Hematopoietic multipotent progenitor cell treated with erythropoietin and hydrocortisone succinate and interleukin-3 and kit ligand, for 4 days (in vitro differentiated cells): Measurements from ENCODE around the gene TBCK.
"Not testable (repeated sequence)": the region's sequence is repeated elsewhere in the genome, so short reads cannot be mapped to it uniquely, and the experiment has no call there.

Experiments
- DNase-seq: peaks from one replicate; pipeline ENCODE4 v3.0.0-alpha.2; 2015

Gene TBCK

GRCh38 chr4:106277140-106277675, 38.8 kb downstream of the TBCK start:
- DNase-seq: no peak

- DNase-seq: no peak
These were observed 42.2 kb downstream of the TBCK start for GRCh38 chr4:106273831-106274230.

GRCh38 chr4:106270736-106271135, 45.3 kb downstream of the TBCK start:
- DNase-seq: no peak

- DNase-seq: no peak
These were observed 46.3 kb downstream of the TBCK start for GRCh38 chr4:106269711-106270110.

- DNase-seq: no peak
These were observed 47.2 kb downstream of the TBCK start for GRCh38 chr4:106268786-106269185.

- DNase-seq: peak; percentile 77
These were observed 49.8 kb downstream of the TBCK start for GRCh38 chr4:106266201-106266600.

- peak; percentile 30 for DNase-seq
These were observed 51.7 kb downstream of the TBCK start for GRCh38 chr4:106264331-106264728.

- no peak for DNase-seq
These were observed 52.2 kb downstream of the TBCK start for GRCh38 chr4:106263594-106264330.

- no peak for DNase-seq
These were observed 54.0 kb downstream of the TBCK start for GRCh38 chr4:106261980-106262379.

GRCh38 chr4:106258145-106259045, 57.6 kb downstream of the TBCK start:
- DNase-seq: no peak

- DNase-seq: no peak
These were observed 59.8 kb downstream of the TBCK start for GRCh38 chr4:106256190-106256589.

- no peak for DNase-seq
These were observed 60.8 kb downstream of the TBCK start for GRCh38 chr4:106255195-106255594.

GRCh38 chr4:106253364-106254129, 62.5 kb downstream of the TBCK start:
- no peak for DNase-seq

GRCh38 chr4:106247600-106247999, 68.4 kb downstream of the TBCK start:
- DNase-seq: no peak

GRCh38 chr4:106246441-106246840, 69.6 kb downstream of the TBCK start:
- no peak for DNase-seq

- DNase-seq: no peak
These were observed 70.8 kb downstream of the TBCK start for GRCh38 chr4:106245176-106245575.

GRCh38 chr4:106240699-106241098, 75.3 kb downstream of the TBCK start:
- no peak for DNase-seq

GRCh38 chr4:106238820-106239420, 77.1 kb downstream of the TBCK start:
- peak; percentile 70 for DNase-seq

- DNase-seq: no peak
These were observed 84.1 kb downstream of the TBCK start for GRCh38 chr4:106231931-106232330.

- DNase-seq: no peak
These were observed 93.5 kb downstream of the TBCK start for GRCh38 chr4:106222548-106222947.

GRCh38 chr4:106213291-106213690, 102.7 kb downstream of the TBCK start:
- DNase-seq: not testable (repeated sequence)

GRCh38 chr4:106210021-106210420, 106.0 kb downstream of the TBCK start:
- no peak for DNase-seq
